Left forelimb (tissue), 1 donor: ENCODE results near the gene CSDE1.
A peak's percentile ranks its signal among the peaks of the same experiment; 100 is the strongest.
"Not testable (repeated sequence)": the region's sequence is repeated elsewhere in the genome, so short reads cannot be mapped to it uniquely, and the experiment has no call there.

ENCODE experiments used
- DNase-seq: peaks from one replicate; pipeline ENCODE4 v3.0.0-alpha.2; 2018; ENCODE audit warnings: low spot score

CSDE1 gene

DNA sequence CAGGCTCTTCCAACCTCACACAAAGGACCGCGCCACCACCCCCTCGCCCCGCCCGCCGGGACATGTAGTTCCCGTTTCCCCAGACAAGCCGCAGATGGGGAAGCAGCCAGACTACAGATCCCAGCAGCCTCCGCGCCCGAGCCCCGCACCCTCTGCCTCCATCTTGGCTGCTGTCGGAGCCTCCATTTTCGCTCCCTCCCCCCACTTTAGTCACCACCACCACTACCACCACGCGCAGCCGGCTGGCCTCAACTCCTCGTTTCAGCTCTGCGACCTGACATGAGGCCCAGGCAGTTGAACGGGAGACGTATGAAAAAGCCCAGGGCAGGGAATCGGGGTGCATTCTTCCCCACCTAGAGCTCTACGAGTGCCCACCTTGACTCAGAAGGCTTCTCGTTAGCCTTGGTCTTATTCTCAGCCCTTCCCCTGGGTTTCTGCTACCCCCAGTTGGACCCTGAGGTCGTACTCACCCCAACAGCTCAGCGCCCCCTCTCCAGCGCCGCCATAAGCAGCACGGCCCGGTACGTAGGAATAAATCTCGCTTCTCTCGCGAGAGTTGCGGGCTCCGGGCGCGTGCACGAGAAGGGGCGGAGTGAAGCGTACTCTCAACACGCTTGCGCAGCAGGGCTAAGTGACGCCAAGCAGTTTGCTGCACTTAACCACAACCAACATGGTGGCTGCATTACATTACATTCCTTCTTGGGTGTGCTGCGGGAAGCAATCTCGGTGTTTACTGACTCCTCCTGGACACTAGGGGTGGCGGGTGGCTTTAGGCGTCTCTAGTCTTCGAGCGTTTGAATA, at the start of gene CSDE1:
CSDE1 (minus strand) TSS at position 530 of the 801 bp plus-strand sequence. CDS start 18,094 bp downstream, outside the sequence.
- peak; percentile 96 for DNase-seq

- not testable (repeated sequence) for DNase-seq
Observed at GRCh38 chr1:114804449-114804848, 46.7 kb upstream of the CSDE1 start.

GRCh38 chr1:114803001-114803400, 45.2 kb upstream of the CSDE1 start:
- DNase-seq = no peak

GRCh38 chr1:114794038-114794437, 36.3 kb upstream of the CSDE1 start:
- DNase-seq = no peak

GRCh38 chr1:114790581-114790980, 32.8 kb upstream of the CSDE1 start:
- not testable (repeated sequence) for DNase-seq

GRCh38 chr1:114786440-114786839, 28.7 kb upstream of the CSDE1 start:
- not testable (repeated sequence) for DNase-seq

- DNase-seq = no peak
Observed at GRCh38 chr1:114782476-114782875, 24.7 kb upstream of the CSDE1 start.

- peak; percentile 92 for DNase-seq
Observed at GRCh38 chr1:114780344-114781226, 22.8 kb upstream of the CSDE1 start, which contains the start of gene SIKE1. Gene SIKE1, minus strand, starts transcription at chr1:114780685. Its CDS starts 78 bp downstream, at chr1:114780607.

GRCh38 chr1:114779722-114780121, 21.9 kb upstream of the CSDE1 start:
- DNase-seq = no peak

DNA sequence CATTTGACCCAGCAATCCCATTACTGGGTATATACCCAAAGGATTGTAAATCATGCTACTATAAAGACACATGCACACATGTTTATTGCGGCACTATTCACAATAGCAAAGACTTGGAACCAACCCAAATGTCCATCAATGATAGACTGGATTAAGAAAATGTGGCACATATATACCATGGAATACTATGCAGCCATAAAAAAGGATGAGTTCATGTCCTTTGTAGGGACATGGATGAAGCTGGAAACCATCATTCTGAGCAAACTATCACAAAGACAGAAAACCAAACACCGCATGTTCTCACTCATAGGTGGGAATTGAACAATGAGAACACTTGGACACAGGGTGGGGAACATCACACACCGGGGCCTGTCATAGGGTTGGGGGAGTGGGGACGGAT, 18.9 kb upstream of the CSDE1 start:
- not testable (repeated sequence) for DNase-seq

- no peak for DNase-seq
Observed at GRCh38 chr1:114771992-114772391, 14.2 kb upstream of the CSDE1 start.

GRCh38 chr1:114770989-114771388, 13.2 kb upstream of the CSDE1 start:
- no peak for DNase-seq

- DNase-seq = no peak
Observed at GRCh38 chr1:114764689-114765088, 6.9 kb upstream of the CSDE1 start.

GRCh38 chr1:114758256-114758832, 560 bp upstream of the CSDE1 start:
- no peak for DNase-seq

DNA sequence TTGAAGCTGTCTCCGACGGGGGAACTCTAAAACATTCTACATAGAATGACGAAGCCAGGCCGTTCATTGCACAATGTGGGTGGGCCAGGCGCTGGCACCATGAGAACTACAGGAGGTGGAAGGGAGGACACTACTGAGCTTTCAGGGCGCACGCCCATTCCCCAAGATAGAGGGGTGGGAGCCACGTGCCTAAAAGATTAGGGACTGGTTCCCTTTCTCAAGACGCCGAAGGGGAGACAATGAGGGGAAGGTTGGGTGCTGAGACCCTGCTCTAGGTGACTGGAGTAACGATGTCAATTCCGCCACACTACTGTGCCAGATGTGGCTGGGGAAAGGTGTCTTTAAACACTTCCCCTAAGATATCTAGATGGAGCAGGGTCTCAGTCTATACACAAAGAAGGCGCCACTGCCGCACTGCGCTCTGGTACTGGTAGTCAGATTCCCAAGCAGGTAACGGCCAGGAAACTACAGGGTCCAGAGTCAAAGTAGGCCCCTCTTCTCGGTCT, 782 bp downstream of the CSDE1 start:
- DNase-seq = no peak

DNA sequence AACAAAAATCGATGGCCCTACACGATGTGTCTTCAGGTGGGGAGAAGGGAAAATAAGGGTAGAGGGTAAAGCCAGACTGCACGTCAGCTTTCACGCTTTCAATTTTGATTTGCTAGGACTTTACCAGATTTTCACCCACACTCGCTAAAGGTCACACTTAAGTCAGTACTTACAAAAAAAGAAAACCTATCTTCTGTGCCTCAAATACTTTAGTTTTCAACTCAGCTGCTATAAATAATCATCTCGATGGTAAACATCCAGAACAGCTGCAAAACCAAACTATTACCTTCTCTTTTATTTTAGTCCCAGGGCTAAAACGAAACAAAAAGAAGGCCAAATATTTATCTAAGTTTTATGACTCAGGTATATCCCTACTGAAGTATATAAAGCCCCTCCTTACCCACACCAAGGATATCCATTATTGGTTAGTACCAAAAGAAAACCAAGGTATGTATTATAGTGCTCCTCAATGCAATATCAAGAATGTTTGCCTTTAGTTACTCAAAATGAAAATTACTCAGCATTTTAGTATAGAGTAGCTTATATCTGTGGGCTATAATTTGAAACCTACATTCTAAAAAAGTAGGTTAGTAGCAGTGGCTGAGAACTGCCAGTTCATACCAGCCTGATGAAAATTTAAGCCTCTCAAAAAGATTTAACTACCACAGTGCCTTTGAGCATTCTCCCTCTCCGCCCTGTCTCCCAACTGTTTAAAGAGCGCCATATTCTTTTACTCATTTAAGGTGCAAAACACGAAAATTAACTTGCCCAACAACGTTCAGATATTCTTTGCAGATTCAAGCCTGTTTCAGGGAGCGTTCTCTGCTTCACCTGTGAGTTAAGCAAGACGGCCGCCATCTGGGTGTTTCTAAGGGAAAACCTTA, 1.5 kb downstream of the CSDE1 start:
- DNase-seq = no peak

GRCh38 chr1:114755006-114755931, 2.5 kb downstream of the CSDE1 start:
- DNase-seq = no peak

- not testable (repeated sequence) for DNase-seq
Observed at GRCh38 chr1:114753702-114754101, 4.1 kb downstream of the CSDE1 start.

- DNase-seq = no peak
Observed at GRCh38 chr1:114753143-114753542, 4.6 kb downstream of the CSDE1 start.

GRCh38 chr1:114750780-114751179, 7.0 kb downstream of the CSDE1 start:
- no peak for DNase-seq
